GM19324 (cell line): Measurements from ENCODE around the gene QPCT.

Experiments
- ATAC-seq: cut with Tn5 transposase; IDR thresholded peaks from one replicate; pipeline ENCODE4 v1.9.1; 2021; ENCODE audit warnings: mild to moderate bottlenecking, moderate library complexity; ENCODE audit not compliant: unreplicated experiment, low FRiP score

The QPCT gene

DNA sequence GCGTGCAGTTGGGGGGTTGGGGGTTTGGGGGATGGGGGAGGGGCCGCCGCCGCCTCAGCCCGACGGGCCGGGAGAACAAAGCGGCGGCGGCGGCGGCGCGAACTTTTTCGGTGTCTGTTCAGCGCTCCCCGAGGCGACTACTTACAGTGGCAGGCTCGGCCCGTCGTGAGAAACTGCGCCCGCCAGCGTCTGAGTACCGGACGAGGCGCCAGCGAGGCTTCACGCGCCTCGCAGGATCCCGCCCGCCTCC is 20.0 kb upstream of the QPCT start:
- no peak for ATAC-seq

GRCh38 chr2:37324786-37325624 is 19.4 kb upstream of the QPCT start, which contains the start of gene PRKD3:
Gene PRKD3 (minus strand): TSS chr2:37324833. CDS start chr2:37316524, 8,309 bp downstream.
- ATAC-seq, result peak; percentile 84

GRCh38 chr2:37325625-37326071 is 18.8 kb upstream of the QPCT start:
- no peak for ATAC-seq

- no peak for ATAC-seq
Measured at GRCh38 chr2:37326285-37326684, 18.1 kb upstream of the QPCT start.

GRCh38 chr2:37326866-37327634 is 17.4 kb upstream of the QPCT start:
- ATAC-seq, result no peak

- ATAC-seq, result no peak
Measured at GRCh38 chr2:37330681-37331080, 13.7 kb upstream of the QPCT start.

- ATAC-seq, result no peak
Measured at GRCh38 chr2:37332560-37332959, 11.9 kb upstream of the QPCT start.

DNA sequence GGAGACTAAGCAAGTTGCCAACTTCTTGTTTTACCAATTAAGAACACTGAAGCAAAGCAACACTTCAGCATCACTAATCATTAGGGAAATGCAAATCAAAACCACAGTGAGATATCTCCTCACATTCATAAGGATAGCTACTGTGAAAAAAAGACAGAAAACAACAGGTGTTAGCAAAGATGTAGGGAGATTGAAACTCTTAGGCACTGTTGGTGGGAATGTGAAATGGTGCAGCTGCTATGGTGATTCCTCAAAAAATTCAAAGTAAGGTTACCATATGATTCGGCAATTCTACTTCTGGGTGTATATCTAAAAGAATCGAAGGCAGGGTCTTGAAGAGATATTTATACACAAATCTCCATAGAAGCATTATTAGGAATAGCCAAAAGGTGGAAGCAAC is 11.2 kb upstream of the QPCT start:
- no peak for ATAC-seq

DNA sequence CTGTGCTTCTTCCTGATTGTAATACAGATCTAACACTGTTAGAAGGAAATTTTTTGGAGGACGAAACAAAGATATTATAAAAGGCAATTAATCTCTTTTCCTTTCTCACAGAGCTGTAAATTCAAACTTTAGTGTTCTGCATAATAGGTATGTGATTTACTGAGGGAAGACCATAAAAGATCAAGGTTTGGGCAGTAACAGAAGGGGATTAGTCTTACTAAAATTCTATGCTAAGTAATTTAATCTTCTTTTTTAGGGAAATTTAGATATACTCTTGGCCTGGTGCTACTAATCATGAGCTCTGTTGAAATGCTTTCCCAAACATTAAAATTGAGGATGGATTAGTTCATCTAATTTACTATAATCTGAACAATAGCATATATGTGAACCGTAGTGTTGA is 8.8 kb upstream of the QPCT start:
- ATAC-seq, result no peak

- ATAC-seq, result no peak
Measured at GRCh38 chr2:37337620-37338280, 6.7 kb upstream of the QPCT start.

GRCh38 chr2:37338933-37339332 is 5.5 kb upstream of the QPCT start:
- ATAC-seq, result no peak

DNA sequence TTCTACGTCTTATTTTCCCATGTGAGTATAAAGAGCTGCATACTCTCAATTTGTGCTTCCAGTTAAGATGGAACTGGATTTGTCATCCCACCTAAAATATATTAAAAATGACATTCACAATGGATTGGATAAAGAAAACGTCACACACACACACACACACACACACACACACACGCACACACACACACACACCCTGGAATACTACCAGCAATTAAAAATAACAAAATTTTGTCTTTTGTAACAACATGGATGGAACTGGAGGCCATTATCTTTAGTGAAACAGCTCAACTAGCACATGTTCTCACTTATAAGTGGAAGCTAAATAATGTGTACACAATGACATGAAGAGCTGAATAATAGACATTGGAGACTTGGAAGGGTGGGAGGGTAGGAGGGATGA is 3.8 kb upstream of the QPCT start:
- no peak for ATAC-seq

- no peak for ATAC-seq
Measured at GRCh38 chr2:37342591-37343220, 1.7 kb upstream of the QPCT start.

DNA sequence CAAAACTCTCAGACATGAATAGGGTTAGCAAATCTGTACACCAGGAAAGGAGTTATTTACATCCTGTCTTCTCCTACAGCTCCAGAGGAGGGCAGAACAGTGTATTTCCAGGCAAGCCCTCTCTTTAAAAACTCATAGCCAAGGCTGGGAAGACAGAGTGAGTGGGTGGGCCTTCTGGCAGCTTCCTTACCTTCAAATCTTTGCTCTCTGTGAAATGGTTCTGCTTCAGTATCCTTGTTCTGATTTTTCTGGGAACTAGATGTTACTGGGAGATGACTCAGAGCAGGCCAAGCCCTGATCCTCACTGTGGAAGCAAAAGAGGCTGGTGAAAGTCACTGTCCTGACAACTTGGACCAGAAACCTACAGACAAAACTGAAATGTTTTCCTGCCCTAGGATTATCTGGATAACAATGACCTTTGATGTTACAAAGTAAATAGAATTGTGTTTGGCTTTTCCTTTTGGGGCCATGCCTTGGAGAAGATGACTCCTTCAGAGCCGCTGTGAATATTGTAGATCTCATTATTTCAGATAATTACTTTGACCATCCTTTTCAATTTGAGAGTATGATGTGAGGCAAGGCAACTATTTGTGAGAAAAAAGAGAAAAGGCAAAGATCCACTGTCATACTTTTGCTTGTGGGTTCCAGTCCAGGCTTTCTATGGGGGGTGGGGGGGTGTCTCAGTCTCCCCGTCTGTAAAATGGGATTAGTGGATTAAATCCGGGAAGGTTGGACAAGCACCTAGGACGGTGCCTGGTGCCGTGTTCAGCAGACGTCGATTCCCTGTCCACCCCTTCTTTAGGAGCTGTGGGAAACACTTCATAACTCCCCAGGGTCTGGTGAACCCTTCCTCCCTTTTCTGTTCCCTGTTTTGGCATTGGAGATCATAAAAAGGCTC is 644 bp upstream of the QPCT start:
- ATAC-seq, result no peak

DNA sequence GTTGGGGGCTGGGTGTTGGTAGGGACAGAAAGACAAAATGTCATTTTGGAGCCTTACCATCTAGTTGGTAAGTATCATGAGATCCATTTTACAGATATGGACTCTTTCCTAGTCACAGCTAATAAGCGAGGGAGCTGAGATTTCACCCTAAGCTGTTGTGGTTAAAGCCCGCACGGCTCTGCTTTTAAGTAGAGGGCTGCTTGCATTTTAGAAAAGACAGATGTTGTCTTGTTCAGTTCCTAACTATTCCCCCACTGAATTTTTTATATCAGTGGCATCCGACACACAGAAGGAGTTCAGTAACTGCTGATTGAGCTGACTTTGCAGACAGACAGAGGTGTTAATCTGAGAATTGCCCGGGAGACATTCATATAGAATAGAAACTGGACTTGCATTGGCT is 3.7 kb downstream of the QPCT start:
- no peak for ATAC-seq

GRCh38 chr2:37349231-37349860 is 4.9 kb downstream of the QPCT start:
- no peak for ATAC-seq

DNA sequence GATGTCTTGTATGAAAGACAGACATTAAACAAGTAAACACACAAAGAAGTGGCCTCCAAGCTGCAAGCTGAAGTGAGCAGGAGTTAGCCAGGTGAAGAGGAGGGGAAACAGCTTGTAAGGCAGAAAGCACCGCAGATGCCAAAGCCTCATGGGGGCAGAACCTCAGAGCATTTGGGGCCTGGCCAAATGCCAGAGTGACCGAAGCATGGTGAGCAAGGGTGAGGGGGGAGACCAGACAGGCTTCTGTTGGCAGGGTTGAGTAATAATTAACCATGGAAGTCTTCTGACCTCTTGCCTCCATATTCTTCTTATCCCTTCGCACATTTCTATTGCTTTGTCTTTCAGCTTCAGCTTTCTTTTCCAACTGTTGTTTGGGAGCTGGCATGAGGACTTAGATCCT is 5.6 kb downstream of the QPCT start:
- ATAC-seq, result no peak

DNA sequence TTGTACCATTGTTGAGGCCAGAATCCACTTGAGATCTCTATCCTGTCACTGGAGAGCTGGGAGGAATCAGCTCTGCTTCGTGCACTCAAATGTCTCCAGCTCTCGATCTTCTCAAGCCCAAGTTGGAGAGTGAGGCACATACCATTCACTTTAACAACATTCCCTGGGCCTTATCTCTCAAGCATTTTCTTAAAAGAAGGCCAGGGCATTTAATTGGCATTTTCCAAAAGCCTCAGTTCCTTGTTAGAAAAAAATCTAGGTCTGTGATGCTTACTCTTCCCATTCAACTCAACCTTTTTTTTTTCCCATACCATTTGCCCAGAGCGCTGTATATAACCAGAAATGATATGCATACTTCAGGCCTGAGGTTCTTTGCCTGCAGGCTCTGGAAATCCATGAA is 10.1 kb downstream of the QPCT start:
- ATAC-seq, result no peak

DNA sequence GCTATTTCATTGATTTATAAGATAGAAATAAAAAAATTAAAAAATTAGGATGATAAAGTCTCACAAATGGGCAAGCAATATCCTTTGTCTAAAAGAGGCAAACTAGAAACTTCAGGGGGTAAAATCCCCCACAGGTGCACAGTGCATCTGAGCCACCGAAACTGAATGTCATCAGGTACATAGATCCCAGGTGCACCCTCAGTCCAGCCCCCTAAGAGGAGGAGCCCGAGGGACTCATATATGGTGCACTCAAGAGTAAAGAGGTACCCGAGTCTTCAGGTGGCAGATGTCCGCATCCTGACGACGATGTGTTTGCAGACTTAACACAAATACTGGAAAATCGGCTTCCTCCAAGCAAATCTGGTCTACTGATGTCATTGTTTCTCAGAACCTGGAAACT is 11.3 kb downstream of the QPCT start:
- ATAC-seq, result no peak

DNA sequence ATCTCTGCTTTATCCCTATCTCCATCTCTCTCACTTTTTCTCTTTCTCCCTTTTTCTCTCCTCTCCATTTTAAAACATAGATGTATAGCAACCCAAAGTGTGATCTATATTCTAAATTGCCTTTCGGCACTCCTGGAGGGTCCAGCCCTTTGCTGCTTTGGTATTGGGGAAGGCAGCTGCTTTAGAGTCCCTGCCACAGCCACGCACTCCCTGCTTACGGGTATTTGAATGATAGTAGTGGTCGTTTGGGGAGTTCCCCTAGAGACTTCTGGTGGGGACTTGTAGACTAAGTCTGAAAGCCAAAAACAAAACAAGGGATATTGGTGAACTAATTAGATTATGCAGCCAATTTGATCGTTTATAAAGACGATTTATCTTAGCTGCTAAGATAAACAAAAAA is 11.9 kb downstream of the QPCT start:
- no peak for ATAC-seq
